Activated CD8-positive, alpha-beta T cell treated with anti-CD3 and anti-CD28 coated beads, Interleukin-2, amount 10 ng/mL, durations not matched to agents 7 days and 5 days (primary cell): Measurements from ENCODE around the gene GPR4. TPM values are rescaled to one million over a fixed set of nuclear protein-coding genes. Genes with fewer than 3 reads are reported as not detected.
"Not testable (repeated sequence)": the region's sequence is repeated elsewhere in the genome, so short reads cannot be mapped to it uniquely, and the experiment has no call there.

Experiments used
- ATAC-seq: fragments of 150-1000 bp; cut with Tn5 transposase; one replicate; pipeline ENCODE4 v1.10.0; 2021; ENCODE audit warnings: moderate library complexity
- CTCF ChIA-PET: fragments of 350-600 bp; sonication (Branson Sonifier 250); formaldehyde crosslinking; loops from one replicate; lab custom pipeline; 2021; ENCODE audit warnings: antibody characterized with exemption; lab: Charles Lee
- POLR2A ChIA-PET: fragments of 350-600 bp; sonication (Branson Sonifier 250); formaldehyde crosslinking; loops from one replicate; lab custom pipeline; 2021; ENCODE audit warnings: antibody characterized with exemption; lab: Charles Lee
- DNase-seq: peaks from one replicate; pipeline ENCODE4 v3.0.0-alpha.2; 2020
- H3K27ac Mint-ChIP-seq: one replicate; pipeline ENCODE4 v1.8.0; 2021; ENCODE audit warnings: mild to moderate bottlenecking, mixed read lengths
- H3K27me3 Mint-ChIP-seq: one replicate; pipeline ENCODE4 v1.8.0; 2021; ENCODE audit warnings: low read depth, mixed read lengths
- H3K36me3 Mint-ChIP-seq: one replicate; pipeline ENCODE4 v1.8.0; 2021; ENCODE audit warnings: low read depth, mixed read lengths
- H3K4me1 Mint-ChIP-seq: one replicate; pipeline ENCODE4 v1.8.0; 2021; ENCODE audit warnings: low read depth, mixed read lengths
- H3K4me3 Mint-ChIP-seq: one replicate; pipeline ENCODE4 v1.8.0; 2021; ENCODE audit warnings: mild to moderate bottlenecking, mixed read lengths
- H3K9me3 Mint-ChIP-seq: one replicate; pipeline ENCODE4 v1.8.0; 2022; ENCODE audit warnings: mixed read lengths; ENCODE audit not compliant: insufficient read depth
- total RNA-seq, 2 experiments: library from RNA; stranded (reverse); gene quantifications; one replicate each; pipeline ENCODE4 v1.2.3, GENCODE V29; 2021

The GPR4 gene
- total RNA-seq, 2 experiments from 2014 or later, result not detected

DNA sequence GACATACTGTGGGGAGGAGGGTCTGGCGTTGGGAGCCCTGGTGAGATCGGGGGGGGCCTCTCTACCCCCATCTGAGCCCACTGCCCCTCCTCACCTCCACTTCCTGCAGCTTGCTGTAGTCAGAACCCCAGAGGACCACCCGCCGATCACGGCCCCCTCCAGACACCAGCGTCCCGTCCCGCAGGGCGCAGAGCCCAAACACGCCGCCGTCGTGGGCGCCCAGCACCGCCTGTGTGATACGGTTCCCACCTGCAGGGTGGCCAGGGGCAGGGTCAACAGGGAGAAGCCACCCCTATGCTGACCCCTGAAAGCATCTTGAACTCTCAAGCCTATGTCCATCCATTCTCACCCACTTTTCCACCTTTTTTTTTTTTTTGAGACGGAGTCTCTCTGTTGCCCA, 19.4 kb upstream of the GPR4 start:
- H3K27ac Mint-ChIP-seq, result no peak overlapping the region
- H3K9me3 Mint-ChIP-seq, result no peaks in the 10 kb centered on the region
- peaks cover 5% of the 10 kb centered on the region for H3K4me1 Mint-ChIP-seq
- no peaks in the 10 kb centered on the region for H3K27me3 Mint-ChIP-seq
- CTCF ChIA-PET, result no interaction called here
- ATAC-seq (no peak), DNase-seq (no peak)
- no peak overlapping the region for H3K4me3 Mint-ChIP-seq
- peaks cover 55% of the 10 kb centered on the region for H3K36me3 Mint-ChIP-seq
- POLR2A ChIA-PET, result no interaction called here

DNA sequence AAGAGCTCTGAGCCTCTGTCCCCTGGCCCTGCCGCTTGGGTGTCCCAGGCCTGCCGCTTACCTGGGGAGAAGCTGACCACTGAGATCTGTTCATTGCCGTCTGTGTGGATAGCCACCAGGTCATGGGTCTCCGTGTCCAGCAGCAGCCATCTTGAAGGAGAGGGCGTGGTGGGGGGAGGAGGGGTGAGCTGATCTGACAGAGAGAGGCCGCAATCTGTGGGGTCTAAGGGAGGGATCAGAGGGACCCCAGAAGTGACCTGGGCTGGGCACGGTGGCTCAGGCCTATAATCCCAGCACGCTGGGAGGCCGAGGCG, 14.6 kb upstream of the GPR4 start:
- H3K9me3 Mint-ChIP-seq, result no peaks in the 10 kb centered on the region
- ATAC-seq (no peak), DNase-seq (no peak)
- POLR2A ChIA-PET, result interaction anchor here (2.3 kb wide), 1 partner anchor 25 kb away, joined by 7 read pairs; no protein-coding TSS in a partner anchor
- peaks cover 56% of the 10 kb centered on the region for H3K36me3 Mint-ChIP-seq
- no peaks in the 10 kb centered on the region for H3K27me3 Mint-ChIP-seq
- no peak overlapping the region for H3K27ac Mint-ChIP-seq
- CTCF ChIA-PET, result interaction anchor here (1.3 to 1.5 kb wide), 3 partner anchors 22 to 65 kb away, joined by 3 to 5 read pairs (median 4); no protein-coding TSS in a partner anchor
- H3K4me3 Mint-ChIP-seq, result no peak overlapping the region
- peaks cover 20% of the 10 kb centered on the region for H3K4me1 Mint-ChIP-seq

DNA sequence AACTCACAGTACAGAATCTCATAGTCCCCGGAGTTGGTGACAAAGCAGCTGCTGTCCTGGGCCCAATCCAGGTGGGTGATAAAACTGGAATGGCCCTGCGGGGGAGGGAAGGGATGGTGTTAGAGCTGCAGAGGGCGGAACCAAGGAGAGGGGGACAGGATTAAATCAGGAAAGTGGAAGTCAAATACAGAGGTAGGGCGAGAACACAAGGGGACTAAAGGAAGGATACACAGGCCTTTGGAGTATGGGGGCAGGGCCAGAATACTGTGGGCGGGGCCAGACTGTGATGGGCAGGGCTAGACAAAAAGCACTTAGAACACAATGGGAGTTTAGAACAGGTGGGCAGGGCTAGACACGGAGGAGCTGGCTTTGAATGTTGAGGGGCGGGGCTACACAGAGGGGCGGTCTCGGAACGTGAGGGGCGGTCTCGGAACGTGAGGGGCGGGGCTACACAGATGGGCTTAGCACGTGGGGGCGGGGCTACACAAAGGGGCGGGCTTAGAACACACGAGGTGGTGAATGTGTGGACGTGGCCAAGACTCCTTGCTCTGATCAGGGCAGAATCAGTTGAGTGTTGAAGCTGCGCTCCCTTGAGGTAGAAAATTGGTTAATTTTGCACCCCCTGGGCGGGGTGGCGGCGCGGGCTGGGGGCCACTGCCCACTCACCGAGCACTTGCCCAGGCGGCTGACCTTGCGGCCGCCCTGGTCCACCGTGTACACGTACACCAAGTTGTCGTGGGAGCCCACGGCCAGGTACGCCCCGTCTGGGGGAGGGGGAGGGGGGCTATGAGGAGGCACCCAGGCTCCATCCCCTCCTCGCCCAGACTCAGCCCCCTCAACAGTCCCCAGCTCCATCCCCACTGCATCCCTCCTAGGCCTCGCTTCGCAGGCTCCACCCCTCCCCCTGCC, 14.0 kb upstream of the GPR4 start:
- CTCF ChIA-PET, result interaction anchor here (1.3 to 1.5 kb wide), 3 partner anchors 22 to 66 kb away, joined by 3 to 5 read pairs (median 4); no protein-coding TSS in a partner anchor
- no peaks in the 10 kb centered on the region for H3K27me3 Mint-ChIP-seq
- H3K4me1 Mint-ChIP-seq, result peaks cover 20% of the 10 kb centered on the region
- ATAC-seq, result peak; percentile 86
- H3K27ac Mint-ChIP-seq, result no peak overlapping the region
- H3K36me3 Mint-ChIP-seq, result peaks cover 56% of the 10 kb centered on the region
- no peak overlapping the region for H3K4me3 Mint-ChIP-seq
- POLR2A ChIA-PET, result interaction anchor here (2.3 kb wide), 1 partner anchor 26 kb away, joined by 7 read pairs; no protein-coding TSS in a partner anchor
- DNase-seq, result peak; percentile 77
- H3K9me3 Mint-ChIP-seq, result no peaks in the 10 kb centered on the region

DNA sequence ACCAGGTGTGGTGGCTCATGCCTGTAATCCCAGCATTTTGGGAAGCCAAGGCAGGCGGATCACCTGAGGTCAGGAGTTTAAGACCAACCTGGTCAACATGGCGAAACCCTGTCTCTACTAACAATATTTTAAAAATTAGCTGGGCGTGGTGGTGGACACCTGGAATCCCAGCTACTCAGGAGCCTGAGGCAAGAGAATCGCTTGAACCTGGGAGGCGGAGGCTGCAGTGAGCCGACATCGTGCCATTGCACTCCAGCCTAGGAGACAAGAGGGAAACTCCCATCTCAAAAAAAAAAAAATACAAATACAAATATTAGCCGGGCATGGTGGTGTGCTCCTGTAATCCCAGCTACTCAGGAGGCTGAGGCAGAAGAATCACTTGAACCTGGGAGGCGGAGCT, 13.0 kb upstream of the GPR4 start:
- not testable (repeated sequence) for H3K27ac Mint-ChIP-seq, H3K4me3 Mint-ChIP-seq, ATAC-seq, DNase-seq, H3K27me3 Mint-ChIP-seq, H3K9me3 Mint-ChIP-seq
- Mint-ChIP-seq H3K4me1 (peaks cover 20% of the 10 kb centered on the region), H3K36me3 (peaks cover 58% of the 10 kb centered on the region)
- ChIA-PET CTCF (interaction anchor here (1.3 to 3.6 kb wide), 2 partner anchors 11 to 26 kb away, joined by 3 to 27 read pairs; no protein-coding TSS in a partner anchor), POLR2A (interaction anchor here (1.5 kb wide), 1 partner anchor 27 kb away, joined by 3 read pairs; no protein-coding TSS in a partner anchor)

DNA sequence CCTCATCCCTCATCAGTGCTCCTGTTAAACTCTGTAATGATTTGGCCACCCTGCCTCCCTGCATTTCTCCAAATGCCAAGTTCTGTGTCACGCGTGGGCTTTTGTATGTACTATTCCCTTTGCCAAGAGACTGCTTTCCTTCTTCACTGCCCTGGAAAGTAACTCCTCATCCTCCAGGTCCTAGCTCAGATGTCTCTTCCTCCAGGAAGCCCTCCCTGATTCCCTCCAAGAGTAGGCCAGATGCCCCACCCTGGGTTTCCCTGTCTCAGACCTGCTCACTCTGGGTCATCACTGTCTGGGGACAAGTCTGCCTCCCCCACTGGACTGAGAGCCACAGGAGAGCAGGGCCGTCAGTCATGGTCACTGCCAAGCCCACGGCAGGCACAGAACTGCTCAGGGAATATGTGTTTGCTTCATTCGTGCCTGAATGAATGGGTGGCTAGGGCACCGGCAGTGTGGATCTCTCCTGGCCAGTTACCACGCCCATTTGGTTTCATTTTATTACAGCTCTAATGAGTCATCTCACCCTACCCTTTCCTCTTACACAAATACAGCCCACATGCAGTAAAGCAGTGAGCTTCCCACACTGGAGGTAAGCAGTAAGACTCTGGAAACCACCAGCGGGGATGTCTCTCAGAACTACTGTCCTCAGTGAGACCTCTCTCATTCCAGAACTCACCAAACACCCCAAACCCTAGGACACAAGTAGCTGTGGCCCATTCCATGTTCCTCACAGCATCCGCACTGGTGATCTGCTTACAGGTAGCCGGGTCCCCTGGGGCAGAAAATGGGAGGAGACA, 12.1 kb upstream of the GPR4 start:
- Mint-ChIP-seq H3K27me3 (no peaks in the 10 kb centered on the region), H3K27ac (peak overlapping the region; percentile 75), H3K4me1 (peaks cover 20% of the 10 kb centered on the region), H3K9me3 (no peaks in the 10 kb centered on the region), H3K4me3 (no peak overlapping the region), H3K36me3 (peaks cover 61% of the 10 kb centered on the region)
- DNase-seq, result peak; percentile 50
- ChIA-PET CTCF (interaction anchor here (0.6 to 3.6 kb wide), 5 partner anchors 10 to 128 kb away, joined by 3 to 27 read pairs (median 3); no protein-coding TSS in a partner anchor), POLR2A (interaction anchor here (1.5 kb wide), 1 partner anchor 28 kb away, joined by 3 read pairs; no protein-coding TSS in a partner anchor)
- peak; percentile 65 for ATAC-seq

DNA sequence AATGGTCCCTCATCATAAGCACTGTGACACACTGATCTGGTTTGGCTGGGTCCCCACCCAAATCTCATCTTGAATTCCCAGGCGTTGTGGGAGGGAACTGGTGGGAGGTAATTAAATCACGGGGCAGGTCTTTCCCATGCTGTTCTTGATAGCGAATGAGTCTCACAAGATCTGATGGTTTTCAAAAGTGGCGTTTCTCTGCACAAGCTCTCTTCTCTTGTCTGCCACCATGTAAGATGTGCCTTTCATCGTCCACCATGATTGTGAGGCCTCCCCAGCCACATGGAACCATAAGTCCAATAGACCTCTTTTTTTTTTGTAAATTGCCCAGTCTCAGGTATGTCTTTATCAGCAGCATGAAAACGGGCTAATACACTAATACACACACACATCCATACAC, 6.9 kb upstream of the GPR4 start:
- Mint-ChIP-seq H3K27ac (peak overlapping the region; percentile 37), H3K4me3 (no peak overlapping the region)
- POLR2A ChIA-PET, result no interaction called here

DNA sequence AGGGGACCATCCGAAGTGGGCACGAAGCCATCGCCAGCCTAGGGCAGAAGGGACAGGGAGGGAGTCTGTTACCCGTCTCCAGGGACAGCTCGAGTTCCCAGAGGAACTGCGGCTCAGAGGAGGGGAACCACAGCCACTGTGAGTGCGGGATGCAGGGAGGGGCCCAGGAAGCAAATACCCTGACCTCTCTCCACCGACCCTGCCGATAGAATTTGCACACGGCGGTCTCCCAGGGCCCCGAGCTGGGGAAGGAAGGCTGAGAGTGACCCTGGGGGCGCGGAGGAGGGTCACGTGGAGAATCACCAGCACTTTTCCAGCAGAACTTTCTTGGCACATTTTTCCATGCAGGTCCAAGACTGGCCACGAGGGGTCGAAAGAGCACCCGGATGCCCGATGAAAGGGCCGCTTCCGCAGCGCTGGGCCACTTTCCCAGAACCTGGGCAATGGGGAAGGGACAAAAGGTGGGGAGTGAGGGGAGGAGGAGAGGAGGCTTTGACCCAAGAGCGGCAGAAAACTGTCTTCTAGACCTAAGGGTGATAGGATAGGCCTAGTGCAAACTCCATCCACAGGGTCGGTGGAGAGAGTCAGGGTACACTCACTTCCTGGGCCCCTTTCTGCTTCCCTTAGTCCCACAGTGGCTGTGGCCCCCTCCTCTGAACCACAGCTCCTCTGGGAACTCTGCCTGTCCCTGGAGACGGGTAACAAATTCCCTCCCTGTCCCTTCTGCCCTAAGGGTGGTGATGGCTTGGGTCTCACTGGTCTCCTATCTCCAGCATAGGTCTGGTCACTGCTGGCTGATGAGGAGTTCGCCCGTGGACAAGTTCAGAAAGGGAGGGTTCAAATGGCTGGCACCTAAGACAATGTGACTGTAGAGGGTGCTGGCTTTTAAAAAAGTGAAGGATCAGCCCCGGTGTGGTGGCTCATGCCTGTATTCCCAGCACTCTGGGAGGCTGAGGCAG, 5.3 kb upstream of the GPR4 start:
- peak overlapping the region; percentile 77 for H3K27ac Mint-ChIP-seq
- H3K4me3 Mint-ChIP-seq, result no peak overlapping the region
- CTCF ChIA-PET, result interaction anchor here (1.0 to 8.6 kb wide), 4 partner anchors 10 to 33 kb away, joined by 3 to 47 read pairs (median 7); partner anchors contain the start of gene EML2
- H3K4me1 Mint-ChIP-seq, result peaks cover 14% of the 10 kb centered on the region
- H3K36me3 Mint-ChIP-seq, result peaks cover 25% of the 10 kb centered on the region
- DNase-seq (peak; percentile 48), ATAC-seq (peak; percentile 36)
- H3K27me3 Mint-ChIP-seq, result peaks cover 9% of the 10 kb centered on the region
- no peaks in the 10 kb centered on the region for H3K9me3 Mint-ChIP-seq
- POLR2A ChIA-PET, result no interaction called here

More for the DNA sequence above, 6.9 kb upstream of the GPR4 start:
- Mint-ChIP-seq H3K4me1 (peaks cover 15% of the 10 kb centered on the region), H3K27me3 (no peaks in the 10 kb centered on the region), H3K9me3 (no peaks in the 10 kb centered on the region), H3K36me3 (peaks cover 35% of the 10 kb centered on the region)
- DNase-seq (no peak), ATAC-seq (no peak)
- CTCF ChIA-PET, result interaction anchor here (8.6 kb wide), 1 partner anchor 31 kb away, joined by 47 read pairs; the partner anchor contains the start of gene EML2

DNA sequence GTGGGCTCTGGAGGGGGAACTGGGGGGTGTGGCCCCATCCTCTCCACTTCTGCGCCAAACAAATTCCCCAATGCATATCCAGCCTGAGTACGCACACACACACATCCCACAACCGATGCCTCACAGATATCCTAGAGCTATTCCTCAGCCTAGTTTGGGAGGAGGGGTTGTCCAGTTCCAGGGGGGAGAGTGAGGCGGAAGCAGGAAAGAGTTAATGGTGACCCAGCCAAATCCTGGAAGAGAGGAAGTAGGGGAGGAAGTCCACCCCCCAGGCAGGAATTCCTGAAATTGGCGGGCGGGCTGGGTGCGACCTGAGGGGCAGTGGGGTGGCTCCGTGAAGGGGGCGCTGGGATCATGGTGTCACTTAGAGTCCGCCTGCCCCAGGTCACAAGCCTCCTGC, 897 bp downstream of the GPR4 start:
- Mint-ChIP-seq H3K9me3 (no peaks in the 10 kb centered on the region), H3K36me3 (no peaks in the 10 kb centered on the region), H3K4me1 (peaks cover 32% of the 10 kb centered on the region), H3K27me3 (peaks cover 62% of the 10 kb centered on the region), H3K27ac (no peak overlapping the region), H3K4me3 (no peak overlapping the region)
- ChIA-PET POLR2A (no interaction called here), CTCF (interaction anchor here (1.7 kb wide), 1 partner anchor 41 kb away, joined by 10 read pairs; no protein-coding TSS in a partner anchor)
- no peak for DNase-seq
- no peak for ATAC-seq

DNA sequence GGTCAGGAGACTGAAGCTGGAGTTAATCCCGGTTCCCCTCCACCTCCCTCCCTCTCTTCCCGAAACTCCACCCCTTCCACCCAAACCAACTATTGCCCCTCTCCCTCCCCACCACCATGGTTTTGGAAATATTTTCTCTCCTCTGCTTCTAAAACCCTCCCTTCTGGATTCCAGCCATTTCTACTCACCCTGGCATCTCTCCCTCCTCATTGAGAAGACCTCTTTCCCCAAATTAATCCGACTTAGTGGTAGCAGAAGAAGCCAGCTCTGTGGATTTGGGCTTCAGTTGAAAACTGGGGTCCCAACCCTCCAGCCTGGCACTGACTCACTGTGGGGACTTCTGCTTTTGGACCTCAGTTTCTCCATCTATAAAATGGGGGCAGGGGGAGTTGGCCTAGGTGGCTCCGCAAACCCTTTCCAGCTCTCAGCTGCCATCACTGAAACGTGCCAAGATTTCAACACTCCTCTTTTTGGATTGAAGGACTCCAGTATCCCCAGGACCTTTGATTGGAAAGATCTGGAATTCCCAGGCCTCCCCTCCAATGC, 1.6 kb downstream of the GPR4 start:
- H3K27ac Mint-ChIP-seq, result no peak overlapping the region
- H3K27me3 Mint-ChIP-seq, result peaks cover 62% of the 10 kb centered on the region
- H3K4me1 Mint-ChIP-seq, result peaks cover 32% of the 10 kb centered on the region
- H3K9me3 Mint-ChIP-seq, result no peaks in the 10 kb centered on the region
- no peak for DNase-seq
- ChIA-PET POLR2A (interaction anchor here (1.2 kb wide), 1 partner anchor 42 kb away, joined by 4 read pairs; no protein-coding TSS in a partner anchor), CTCF (interaction anchor here (1.7 kb wide), 1 partner anchor 42 kb away, joined by 10 read pairs; no protein-coding TSS in a partner anchor)
- H3K36me3 Mint-ChIP-seq, result no peaks in the 10 kb centered on the region
- ATAC-seq, result no peak
- no peak overlapping the region for H3K4me3 Mint-ChIP-seq

DNA sequence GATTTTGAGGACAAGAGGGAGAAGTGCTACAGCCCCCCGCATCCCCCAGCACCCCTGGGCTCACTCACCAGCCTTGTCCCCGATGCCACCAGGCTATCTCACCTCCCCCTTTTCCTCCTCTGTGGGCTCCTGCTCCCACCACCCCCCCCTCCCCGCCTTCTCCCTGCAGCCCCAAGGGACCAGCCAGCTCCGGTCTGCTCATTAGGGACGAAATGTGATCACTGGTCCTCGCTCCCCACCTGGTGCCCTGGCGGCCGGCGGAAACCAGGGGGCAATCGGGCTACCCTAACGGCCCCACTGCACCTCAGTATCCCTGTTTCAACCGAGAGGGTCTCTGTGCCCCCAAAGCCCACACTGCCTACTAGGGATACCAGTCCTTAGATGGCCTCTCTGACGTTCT, 2.7 kb downstream of the GPR4 start:
- CTCF ChIA-PET, result interaction anchor here (1.3 kb wide), 2 partner anchors 43 to 44 kb away, joined by 6 to 9 read pairs; no protein-coding TSS in a partner anchor
- Mint-ChIP-seq H3K9me3 (no peaks in the 10 kb centered on the region), H3K4me3 (no peak overlapping the region), H3K36me3 (no peaks in the 10 kb centered on the region), H3K27me3 (peaks cover 64% of the 10 kb centered on the region), H3K27ac (no peak overlapping the region), H3K4me1 (peaks cover 32% of the 10 kb centered on the region)
- ATAC-seq, result no peak
- DNase-seq, result no peak
- POLR2A ChIA-PET, result interaction anchor here (1.0 kb wide), 1 partner anchor 93 kb away, joined by 3 read pairs; the partner anchor contains the start of gene QPCTL
